HFFc6 (cell line): ENCODE data around the gene AFAP1L1. TPM values are rescaled to one million over a fixed set of nuclear protein-coding genes. Genes with fewer than 3 reads are reported as not detected.

Source experiments
- DNase-seq: peaks from one replicate; pipeline ENCODE4 v3.0.0-alpha.2; 2018
- H3K27ac Mint-ChIP-seq: 2 replicates; pipeline ENCODE4 v1.8.0; 2020; ENCODE audit warnings: mild to moderate bottlenecking, mixed read lengths
- H3K27me3 Mint-ChIP-seq: 2 replicates; pipeline ENCODE4 v1.8.0; 2021; ENCODE audit warnings: mild to moderate bottlenecking, moderate library complexity, mixed read lengths; ENCODE audit not compliant: insufficient read depth
- H3K36me3 Mint-ChIP-seq: 2 replicates; pipeline ENCODE4 v1.8.0; 2021; ENCODE audit warnings: low read depth, mixed read lengths
- H3K4me1 Mint-ChIP-seq: 2 replicates; pipeline ENCODE4 v1.8.0; 2020; ENCODE audit warnings: low read depth, mixed read lengths
- H3K4me3 Mint-ChIP-seq: 2 replicates; pipeline ENCODE4 v1.8.0; 2020; ENCODE audit warnings: mild to moderate bottlenecking, moderate library complexity, mixed read lengths
- H3K9me3 Mint-ChIP-seq: 2 replicates; pipeline ENCODE4 v1.8.0; 2020; ENCODE audit warnings: mild to moderate bottlenecking, mixed read lengths
- total RNA-seq, 6 experiments: library from RNA; stranded (reverse); fragmentation: NEBNext Ultra II Directional; extraction: Animal tissue kit (Norgen Biotek cat#: 25700); gene quantifications; 2 replicates in 1 of 6; 3 replicates in 5 of 6; pipeline ENCODE4 v1.2.3, GENCODE V29; 2021
- TF ChIP-seq, protein P1 (sequence below): fragments of 200-600 bp; sonication (generic); IDR thresholded peaks from 2 replicates; pipeline ENCODE4 v1.5.0; 2021; ENCODE audit warnings: antibody characterized with exemption, mild to moderate bottlenecking

The AFAP1L1 gene
- total RNA-seq, 6 experiments from 2014 or later, result 3.2 to 7.5 (median 5.4) TPM

DNA sequence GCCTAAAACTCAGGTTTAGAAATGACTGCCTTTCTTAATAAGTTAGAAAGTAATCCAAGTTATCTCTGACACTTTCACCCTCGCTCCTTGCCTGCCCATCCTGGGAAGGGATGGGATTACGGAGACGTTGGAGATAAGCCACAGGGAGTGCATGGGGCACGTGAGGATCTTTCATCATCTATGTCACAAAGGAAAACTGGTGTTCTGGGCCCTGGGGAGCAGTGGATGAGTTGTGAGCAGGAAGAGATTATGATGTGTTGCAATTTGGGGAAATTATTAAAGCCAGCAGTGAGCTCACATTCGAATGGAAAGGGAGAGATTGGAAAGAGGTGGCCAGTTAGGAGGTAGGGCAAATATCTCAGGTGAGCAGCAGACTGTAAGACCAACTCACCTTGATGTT is 12.8 kb downstream of the AFAP1L1 start:
- no peaks in the 10 kb centered on the region; the same call in none of the 2 replicates for H3K27me3 Mint-ChIP-seq

DNA sequence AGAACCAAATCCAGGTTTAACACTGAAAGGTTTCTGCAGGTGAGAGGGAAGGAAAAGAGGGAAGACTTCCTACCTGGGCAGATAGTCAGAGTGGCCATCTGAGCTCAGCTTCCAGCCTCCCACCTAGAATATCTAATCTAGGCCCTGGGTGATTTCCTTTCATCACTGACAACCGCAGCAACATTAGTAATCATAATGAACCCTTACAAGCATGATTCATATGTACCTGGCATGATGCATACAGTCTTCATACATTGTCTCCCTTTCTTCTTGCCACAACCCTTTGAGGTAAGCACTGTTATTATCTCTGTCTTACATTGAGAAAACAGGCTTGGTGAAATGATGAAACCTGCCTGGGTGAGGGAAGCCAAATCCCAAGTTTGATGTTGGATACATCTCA is 13.5 kb downstream of the AFAP1L1 start:
- Mint-ChIP-seq H3K4me3 (no peak overlapping the region), H3K27me3 (no peaks in the 10 kb centered on the region; the same call in none of the 2 replicates), H3K36me3 (no peaks in the 10 kb centered on the region), H3K27ac (no peak overlapping the region), H3K4me1 (peaks cover 19% of the 10 kb centered on the region), H3K9me3 (no peaks in the 10 kb centered on the region)
- no peak for DNase-seq
- TF ChIP-seq, protein P1, sequence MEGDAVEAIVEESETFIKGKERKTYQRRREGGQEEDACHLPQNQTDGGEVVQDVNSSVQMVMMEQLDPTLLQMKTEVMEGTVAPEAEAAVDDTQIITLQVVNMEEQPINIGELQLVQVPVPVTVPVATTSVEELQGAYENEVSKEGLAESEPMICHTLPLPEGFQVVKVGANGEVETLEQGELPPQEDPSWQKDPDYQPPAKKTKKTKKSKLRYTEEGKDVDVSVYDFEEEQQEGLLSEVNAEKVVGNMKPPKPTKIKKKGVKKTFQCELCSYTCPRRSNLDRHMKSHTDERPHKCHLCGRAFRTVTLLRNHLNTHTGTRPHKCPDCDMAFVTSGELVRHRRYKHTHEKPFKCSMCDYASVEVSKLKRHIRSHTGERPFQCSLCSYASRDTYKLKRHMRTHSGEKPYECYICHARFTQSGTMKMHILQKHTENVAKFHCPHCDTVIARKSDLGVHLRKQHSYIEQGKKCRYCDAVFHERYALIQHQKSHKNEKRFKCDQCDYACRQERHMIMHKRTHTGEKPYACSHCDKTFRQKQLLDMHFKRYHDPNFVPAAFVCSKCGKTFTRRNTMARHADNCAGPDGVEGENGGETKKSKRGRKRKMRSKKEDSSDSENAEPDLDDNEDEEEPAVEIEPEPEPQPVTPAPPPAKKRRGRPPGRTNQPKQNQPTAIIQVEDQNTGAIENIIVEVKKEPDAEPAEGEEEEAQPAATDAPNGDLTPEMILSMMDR, result no peak

More for the DNA sequence above, 12.8 kb downstream of the AFAP1L1 start:
- H3K9me3 Mint-ChIP-seq, result no peaks in the 10 kb centered on the region
- TF ChIP-seq, protein P1, result no peak
- H3K27ac Mint-ChIP-seq, result no peak overlapping the region
- H3K36me3 Mint-ChIP-seq, result no peaks in the 10 kb centered on the region
- no peak for DNase-seq
- H3K4me1 Mint-ChIP-seq, result peaks cover 25% of the 10 kb centered on the region
- no peak overlapping the region for H3K4me3 Mint-ChIP-seq

DNA sequence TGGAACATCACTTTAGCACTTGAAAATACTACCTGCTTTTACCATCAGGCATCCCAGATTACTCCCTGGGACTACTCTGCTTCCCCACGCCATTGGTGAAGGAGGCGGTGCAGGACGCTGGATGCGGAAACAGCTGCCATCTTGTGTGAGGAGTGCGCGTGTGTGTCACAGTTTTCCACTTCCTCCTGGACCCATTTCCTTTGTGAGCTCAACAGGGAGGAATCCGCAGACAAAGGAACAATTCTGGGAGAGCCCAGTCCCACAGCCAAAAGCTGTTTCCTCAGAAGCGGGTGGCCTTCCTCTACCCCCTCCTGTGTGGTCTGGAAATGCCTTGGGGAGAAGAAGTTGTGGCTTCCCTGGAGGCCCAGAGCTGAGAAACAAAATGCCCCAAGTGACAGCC is 16.8 kb downstream of the AFAP1L1 start:
- no peak overlapping the region for H3K27ac Mint-ChIP-seq
- no peaks in the 10 kb centered on the region for H3K9me3 Mint-ChIP-seq
- no peak overlapping the region for H3K4me3 Mint-ChIP-seq
- TF ChIP-seq, protein P1, result no peak
- peaks cover 19% of the 10 kb centered on the region for H3K4me1 Mint-ChIP-seq
- DNase-seq, result no peak
- H3K36me3 Mint-ChIP-seq, result no peaks in the 10 kb centered on the region
- no peaks in the 10 kb centered on the region; the same call in 1 of the 2 replicates for H3K27me3 Mint-ChIP-seq

DNA sequence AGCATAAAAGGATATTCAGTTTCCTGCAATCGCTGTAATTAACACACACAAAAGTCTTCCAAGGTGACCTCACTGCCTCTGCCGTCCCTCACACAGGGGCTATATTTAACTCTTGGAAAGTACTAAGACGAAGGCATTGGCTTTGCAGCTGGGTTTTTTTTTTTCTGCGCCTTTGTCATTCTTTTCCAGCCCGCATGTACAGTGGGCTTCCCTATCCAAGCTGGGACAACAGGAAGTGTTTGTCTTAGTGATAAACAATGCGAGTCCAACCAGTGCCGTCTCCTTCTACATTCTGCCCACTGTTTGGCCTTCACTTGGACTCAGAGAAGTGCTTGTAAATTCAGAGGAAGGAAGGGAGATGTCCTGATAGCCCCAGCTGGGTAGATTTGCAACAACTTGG is 17.6 kb downstream of the AFAP1L1 start:
- H3K4me3 Mint-ChIP-seq, result no peak overlapping the region
- H3K9me3 Mint-ChIP-seq, result no peaks in the 10 kb centered on the region
- TF ChIP-seq, protein P1, result no peak
- no peak overlapping the region for H3K27ac Mint-ChIP-seq
- no peaks in the 10 kb centered on the region; the same call in 1 of the 2 replicates for H3K27me3 Mint-ChIP-seq
- no peaks in the 10 kb centered on the region for H3K36me3 Mint-ChIP-seq
- H3K4me1 Mint-ChIP-seq, result peaks cover 11% of the 10 kb centered on the region
- no peak for DNase-seq

DNA sequence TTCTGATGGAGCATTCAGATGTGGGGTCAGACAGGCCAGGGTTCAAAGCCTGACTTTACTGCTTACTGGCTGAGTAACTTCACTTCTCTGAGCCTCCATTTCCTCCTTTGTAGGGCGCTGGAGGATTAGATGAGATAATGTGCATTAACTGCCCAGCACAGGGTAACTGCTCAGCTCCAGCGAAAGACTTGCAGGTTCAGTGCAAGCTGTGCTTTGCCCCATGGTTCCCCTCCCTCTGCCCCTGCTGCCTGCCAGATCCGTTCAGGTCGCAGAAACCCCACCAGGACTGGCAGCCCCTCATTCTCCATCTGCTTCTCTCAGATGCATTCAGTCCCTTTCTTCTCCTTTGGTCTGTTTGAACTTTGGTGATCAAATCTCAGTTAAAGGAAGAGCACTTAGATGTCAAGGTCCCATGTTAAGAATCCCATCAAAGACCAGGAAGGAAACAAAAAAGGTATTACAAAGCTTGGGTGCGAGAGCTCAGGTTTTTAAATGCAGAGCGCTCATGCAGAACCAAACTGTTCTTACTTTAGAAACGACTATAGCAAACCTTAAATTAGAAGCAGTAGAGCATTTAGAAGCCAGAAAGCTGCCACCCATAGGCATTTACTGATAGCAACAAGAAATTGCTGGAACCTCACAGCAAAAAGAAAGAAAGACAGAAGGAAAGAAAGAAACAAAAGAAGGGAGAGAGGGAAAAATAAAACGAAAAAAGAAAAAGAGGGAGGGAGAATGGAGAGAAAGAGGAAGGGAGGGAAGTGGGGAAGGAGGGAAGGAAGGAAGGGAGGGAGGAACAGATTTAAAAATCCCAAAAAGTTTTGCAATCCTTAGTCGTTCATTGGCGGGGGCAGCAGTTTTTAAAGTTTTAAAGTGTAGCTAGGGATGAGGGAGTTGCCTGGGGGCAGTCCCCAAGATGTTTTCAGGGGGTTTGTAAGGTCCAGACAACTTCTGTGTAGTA is 23.5 kb downstream of the AFAP1L1 start:
- TF ChIP-seq, protein P1, result no peak
- H3K4me3 Mint-ChIP-seq, result no peak overlapping the region
- peaks cover 3% of the 10 kb centered on the region; the same call in 1 of the 2 replicates for H3K27me3 Mint-ChIP-seq
- DNase-seq, result no peak
- H3K27ac Mint-ChIP-seq, result no peak overlapping the region
- H3K36me3 Mint-ChIP-seq, result no peaks in the 10 kb centered on the region
- H3K9me3 Mint-ChIP-seq, result no peaks in the 10 kb centered on the region
- peaks cover 21% of the 10 kb centered on the region for H3K4me1 Mint-ChIP-seq
